ENCODE measurements around the gene FOLR3. TPM values are rescaled to one million over a fixed set of nuclear protein-coding genes. Genes with fewer than 3 reads are reported as not detected.

Gene FOLR3
- total RNA-seq, 1 experiment from 2014 or later = not detected

DNA sequence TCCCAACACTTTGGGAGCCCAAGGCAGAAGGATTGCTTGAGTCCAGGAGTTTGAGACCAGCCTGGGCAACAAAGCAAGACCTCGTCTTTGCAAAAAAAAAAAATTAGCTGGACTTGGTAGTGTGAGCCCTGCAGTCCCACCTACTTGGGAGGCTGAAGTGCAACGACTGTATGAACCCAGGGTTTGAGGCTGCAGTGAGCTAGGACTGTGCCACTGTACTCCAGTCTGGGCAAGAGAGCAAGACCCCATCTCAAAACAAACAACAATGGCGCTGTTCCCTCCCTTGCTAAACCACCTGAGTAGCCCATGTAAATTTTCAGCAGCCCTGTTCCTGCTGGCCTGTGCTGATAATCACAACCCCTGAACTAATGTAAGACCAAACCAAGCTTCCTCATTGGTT, 35.5 kb upstream of the FOLR3 start:
- ChIA-PET CTCF (interaction anchor here (1.2 to 3.4 kb wide), 3 partner anchors 9 to 139 kb away, joined by 3 to 18 read pairs (median 10); no protein-coding TSS in a partner anchor), POLR2A (no interaction called here)
- Mint-ChIP-seq H3K36me3 (peaks cover 22% of the 10 kb centered on the region), H3K27ac (no peak overlapping the region), H3K4me3 (no peak overlapping the region), H3K4me1 (peaks cover 27% of the 10 kb centered on the region), H3K27me3 (ENCODE audit: low read depth) (no peaks in the 10 kb centered on the region), H3K9me3 (no peaks in the 10 kb centered on the region)
- DNase-seq (ENCODE audit: low spot score) = no peak
- no peak for ATAC-seq
- TF ChIP-seq, protein P1, sequence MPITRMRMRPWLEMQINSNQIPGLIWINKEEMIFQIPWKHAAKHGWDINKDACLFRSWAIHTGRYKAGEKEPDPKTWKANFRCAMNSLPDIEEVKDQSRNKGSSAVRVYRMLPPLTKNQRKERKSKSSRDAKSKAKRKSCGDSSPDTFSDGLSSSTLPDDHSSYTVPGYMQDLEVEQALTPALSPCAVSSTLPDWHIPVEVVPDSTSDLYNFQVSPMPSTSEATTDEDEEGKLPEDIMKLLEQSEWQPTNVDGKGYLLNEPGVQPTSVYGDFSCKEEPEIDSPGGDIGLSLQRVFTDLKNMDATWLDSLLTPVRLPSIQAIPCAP (CRISPR knock-in tag; IDR thresholded peaks at IDR 0.05) = no peak
- no peak for TF ChIP-seq MXD4 (CRISPR knock-in tag; IDR thresholded peaks at IDR 0.05; ENCODE audit: borderline replicate concordance)
- no peak for TF ChIP-seq NFATC4 (CRISPR knock-in tag; IDR thresholded peaks at IDR 0.05)
- TF ChIP-seq RELA (CRISPR knock-in tag; IDR thresholded peaks at IDR 0.05; ENCODE audit: borderline replicate concordance) = no peak
- TF ChIP-seq JAZF1 (CRISPR knock-in tag; IDR thresholded peaks at IDR 0.05) = no peak
- TF ChIP-seq SP1 (CRISPR knock-in tag; conservative IDR thresholded peaks at IDR 0.05) = no peak
- no peak for TF ChIP-seq MYBL2 (CRISPR knock-in tag; IDR thresholded peaks at IDR 0.05)
- TF ChIP-seq IRF2 (CRISPR knock-in tag; IDR thresholded peaks at IDR 0.05; ENCODE audit: borderline replicate concordance, low read depth) = no peak
- TF ChIP-seq, protein P2, sequence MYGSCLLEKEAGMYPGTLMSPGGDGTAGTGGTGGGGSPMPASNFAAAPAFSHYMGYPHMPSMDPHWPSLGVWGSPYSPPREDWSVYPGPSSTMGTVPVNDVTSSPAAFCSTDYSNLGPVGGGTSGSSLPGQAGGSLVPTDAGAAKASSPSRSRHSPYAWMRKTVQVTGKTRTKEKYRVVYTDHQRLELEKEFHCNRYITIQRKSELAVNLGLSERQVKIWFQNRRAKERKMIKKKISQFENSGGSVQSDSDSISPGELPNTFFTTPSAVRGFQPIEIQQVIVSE (CRISPR knock-in tag; IDR thresholded peaks at IDR 0.05; ENCODE audit: borderline replicate concordance) = no peak
- TF ChIP-seq RORB (CRISPR knock-in tag; IDR thresholded peaks at IDR 0.05) = no peak
- TF ChIP-seq, protein P3, sequence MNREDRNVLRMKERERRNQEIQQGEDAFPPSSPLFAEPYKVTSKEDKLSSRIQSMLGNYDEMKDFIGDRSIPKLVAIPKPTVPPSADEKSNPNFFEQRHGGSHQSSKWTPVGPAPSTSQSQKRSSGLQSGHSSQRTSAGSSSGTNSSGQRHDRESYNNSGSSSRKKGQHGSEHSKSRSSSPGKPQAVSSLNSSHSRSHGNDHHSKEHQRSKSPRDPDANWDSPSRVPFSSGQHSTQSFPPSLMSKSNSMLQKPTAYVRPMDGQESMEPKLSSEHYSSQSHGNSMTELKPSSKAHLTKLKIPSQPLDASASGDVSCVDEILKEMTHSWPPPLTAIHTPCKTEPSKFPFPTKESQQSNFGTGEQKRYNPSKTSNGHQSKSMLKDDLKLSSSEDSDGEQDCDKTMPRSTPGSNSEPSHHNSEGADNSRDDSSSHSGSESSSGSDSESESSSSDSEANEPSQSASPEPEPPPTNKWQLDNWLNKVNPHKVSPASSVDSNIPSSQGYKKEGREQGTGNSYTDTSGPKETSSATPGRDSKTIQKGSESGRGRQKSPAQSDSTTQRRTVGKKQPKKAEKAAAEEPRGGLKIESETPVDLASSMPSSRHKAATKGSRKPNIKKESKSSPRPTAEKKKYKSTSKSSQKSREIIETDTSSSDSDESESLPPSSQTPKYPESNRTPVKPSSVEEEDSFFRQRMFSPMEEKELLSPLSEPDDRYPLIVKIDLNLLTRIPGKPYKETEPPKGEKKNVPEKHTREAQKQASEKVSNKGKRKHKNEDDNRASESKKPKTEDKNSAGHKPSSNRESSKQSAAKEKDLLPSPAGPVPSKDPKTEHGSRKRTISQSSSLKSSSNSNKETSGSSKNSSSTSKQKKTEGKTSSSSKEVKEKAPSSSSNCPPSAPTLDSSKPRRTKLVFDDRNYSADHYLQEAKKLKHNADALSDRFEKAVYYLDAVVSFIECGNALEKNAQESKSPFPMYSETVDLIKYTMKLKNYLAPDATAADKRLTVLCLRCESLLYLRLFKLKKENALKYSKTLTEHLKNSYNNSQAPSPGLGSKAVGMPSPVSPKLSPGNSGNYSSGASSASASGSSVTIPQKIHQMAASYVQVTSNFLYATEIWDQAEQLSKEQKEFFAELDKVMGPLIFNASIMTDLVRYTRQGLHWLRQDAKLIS (CRISPR knock-in tag; IDR thresholded peaks at IDR 0.05; ENCODE audit: borderline replicate concordance) = no peak
- no peak for TF ChIP-seq ZNF317 (CRISPR knock-in tag; IDR thresholded peaks at IDR 0.05; ENCODE audit: borderline replicate concordance, low read depth)
- TF ChIP-seq, protein P4, sequence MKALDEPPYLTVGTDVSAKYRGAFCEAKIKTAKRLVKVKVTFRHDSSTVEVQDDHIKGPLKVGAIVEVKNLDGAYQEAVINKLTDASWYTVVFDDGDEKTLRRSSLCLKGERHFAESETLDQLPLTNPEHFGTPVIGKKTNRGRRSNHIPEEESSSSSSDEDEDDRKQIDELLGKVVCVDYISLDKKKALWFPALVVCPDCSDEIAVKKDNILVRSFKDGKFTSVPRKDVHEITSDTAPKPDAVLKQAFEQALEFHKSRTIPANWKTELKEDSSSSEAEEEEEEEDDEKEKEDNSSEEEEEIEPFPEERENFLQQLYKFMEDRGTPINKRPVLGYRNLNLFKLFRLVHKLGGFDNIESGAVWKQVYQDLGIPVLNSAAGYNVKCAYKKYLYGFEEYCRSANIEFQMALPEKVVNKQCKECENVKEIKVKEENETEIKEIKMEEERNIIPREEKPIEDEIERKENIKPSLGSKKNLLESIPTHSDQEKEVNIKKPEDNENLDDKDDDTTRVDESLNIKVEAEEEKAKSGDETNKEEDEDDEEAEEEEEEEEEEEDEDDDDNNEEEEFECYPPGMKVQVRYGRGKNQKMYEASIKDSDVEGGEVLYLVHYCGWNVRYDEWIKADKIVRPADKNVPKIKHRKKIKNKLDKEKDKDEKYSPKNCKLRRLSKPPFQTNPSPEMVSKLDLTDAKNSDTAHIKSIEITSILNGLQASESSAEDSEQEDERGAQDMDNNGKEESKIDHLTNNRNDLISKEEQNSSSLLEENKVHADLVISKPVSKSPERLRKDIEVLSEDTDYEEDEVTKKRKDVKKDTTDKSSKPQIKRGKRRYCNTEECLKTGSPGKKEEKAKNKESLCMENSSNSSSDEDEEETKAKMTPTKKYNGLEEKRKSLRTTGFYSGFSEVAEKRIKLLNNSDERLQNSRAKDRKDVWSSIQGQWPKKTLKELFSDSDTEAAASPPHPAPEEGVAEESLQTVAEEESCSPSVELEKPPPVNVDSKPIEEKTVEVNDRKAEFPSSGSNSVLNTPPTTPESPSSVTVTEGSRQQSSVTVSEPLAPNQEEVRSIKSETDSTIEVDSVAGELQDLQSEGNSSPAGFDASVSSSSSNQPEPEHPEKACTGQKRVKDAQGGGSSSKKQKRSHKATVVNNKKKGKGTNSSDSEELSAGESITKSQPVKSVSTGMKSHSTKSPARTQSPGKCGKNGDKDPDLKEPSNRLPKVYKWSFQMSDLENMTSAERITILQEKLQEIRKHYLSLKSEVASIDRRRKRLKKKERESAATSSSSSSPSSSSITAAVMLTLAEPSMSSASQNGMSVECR (CRISPR knock-in tag; IDR thresholded peaks at IDR 0.05; ENCODE audit: borderline replicate concordance) = no peak
- TF ChIP-seq FOXJ3 (CRISPR knock-in tag; IDR thresholded peaks at IDR 0.05; ENCODE audit: borderline replicate concordance) = no peak
- TF ChIP-seq GRHL2 (CRISPR knock-in tag; IDR thresholded peaks at IDR 0.05; ENCODE audit: insufficient replicate concordance, severe bottlenecking) = no peak
- TF ChIP-seq NFE2L1 (CRISPR knock-in tag; IDR thresholded peaks at IDR 0.05) = no peak
- TF ChIP-seq, protein P5, sequence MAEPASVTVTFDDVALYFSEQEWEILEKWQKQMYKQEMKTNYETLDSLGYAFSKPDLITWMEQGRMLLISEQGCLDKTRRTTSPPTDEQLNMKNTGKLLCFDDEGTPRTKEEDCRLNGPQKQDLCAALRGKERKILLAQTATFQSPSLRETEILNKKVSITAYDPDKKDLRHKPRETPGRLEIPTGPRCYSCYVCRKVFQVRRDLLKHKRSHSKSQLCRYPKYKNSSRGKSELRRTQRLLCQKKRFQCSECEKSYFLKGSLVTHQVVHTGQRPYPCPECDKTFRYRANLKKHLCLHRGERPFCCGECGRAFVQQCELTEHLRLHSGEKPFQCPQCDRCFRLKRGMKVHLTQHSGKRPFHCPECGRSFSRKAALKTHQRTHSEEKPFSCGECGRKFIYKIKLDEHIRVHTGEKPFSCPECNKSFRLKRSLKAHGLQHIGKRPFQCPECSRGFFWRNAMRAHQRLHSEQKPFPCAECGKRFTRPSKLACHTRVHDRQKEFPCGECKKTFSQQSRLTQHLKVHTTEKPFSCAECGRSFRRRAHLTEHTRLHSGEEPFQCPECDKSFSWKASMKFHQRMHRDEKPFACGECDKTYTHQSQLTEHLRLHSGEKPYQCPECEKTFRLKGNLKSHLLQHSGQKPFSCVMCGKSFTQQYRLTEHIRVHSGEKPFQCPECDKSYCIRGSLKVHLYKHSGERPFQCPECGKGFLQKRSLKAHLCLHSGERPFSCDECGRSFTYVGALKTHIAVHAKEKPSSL (CRISPR knock-in tag; conservative IDR thresholded peaks at IDR 0.05) = no peak
- TF ChIP-seq CREM (CRISPR knock-in tag; IDR thresholded peaks at IDR 0.05) = no peak
- no peak for TF ChIP-seq NFYB (CRISPR knock-in tag; conservative IDR thresholded peaks at IDR 0.05; ENCODE audit: low read depth)
- TF ChIP-seq, protein P6, sequence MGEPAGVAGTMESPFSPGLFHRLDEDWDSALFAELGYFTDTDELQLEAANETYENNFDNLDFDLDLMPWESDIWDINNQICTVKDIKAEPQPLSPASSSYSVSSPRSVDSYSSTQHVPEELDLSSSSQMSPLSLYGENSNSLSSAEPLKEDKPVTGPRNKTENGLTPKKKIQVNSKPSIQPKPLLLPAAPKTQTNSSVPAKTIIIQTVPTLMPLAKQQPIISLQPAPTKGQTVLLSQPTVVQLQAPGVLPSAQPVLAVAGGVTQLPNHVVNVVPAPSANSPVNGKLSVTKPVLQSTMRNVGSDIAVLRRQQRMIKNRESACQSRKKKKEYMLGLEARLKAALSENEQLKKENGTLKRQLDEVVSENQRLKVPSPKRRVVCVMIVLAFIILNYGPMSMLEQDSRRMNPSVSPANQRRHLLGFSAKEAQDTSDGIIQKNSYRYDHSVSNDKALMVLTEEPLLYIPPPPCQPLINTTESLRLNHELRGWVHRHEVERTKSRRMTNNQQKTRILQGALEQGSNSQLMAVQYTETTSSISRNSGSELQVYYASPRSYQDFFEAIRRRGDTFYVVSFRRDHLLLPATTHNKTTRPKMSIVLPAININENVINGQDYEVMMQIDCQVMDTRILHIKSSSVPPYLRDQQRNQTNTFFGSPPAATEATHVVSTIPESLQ (CRISPR knock-in tag; IDR thresholded peaks at IDR 0.05) = no peak

Measured in WTC11 (cell line).